ENCODE results near the gene A4GALT.

A4GALT gene

DNA sequence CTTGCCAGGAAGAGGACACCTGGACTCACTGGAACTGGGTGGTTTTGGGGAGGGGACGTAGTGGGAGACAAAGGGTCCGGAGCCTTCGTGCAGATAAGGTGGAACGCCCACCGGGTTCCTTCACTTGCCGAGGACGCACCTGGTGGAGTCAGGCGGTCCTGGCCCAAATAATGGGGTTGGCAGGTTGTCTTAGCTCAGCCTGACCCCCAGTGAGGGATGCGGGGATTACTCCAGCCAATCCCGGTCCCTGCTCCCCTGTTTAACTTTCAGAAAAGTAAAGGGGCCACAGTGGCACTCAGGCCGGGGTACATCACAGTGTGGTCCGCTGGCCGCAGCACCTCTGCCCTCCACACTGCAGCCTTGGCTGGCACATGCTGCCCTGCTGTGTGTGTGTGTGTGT lies 18.0 kb downstream of the A4GALT start:
- TF ChIP-seq TOX (CRISPR knock-in tag; IDR thresholded peaks at IDR 0.05; ENCODE audit: borderline replicate concordance), result no peak
- TF ChIP-seq RARB (CRISPR knock-in tag; IDR thresholded peaks at IDR 0.05), result no peak
- TF ChIP-seq ESRRG (CRISPR knock-in tag; IDR thresholded peaks at IDR 0.05), result no peak
- no peak for TF ChIP-seq ZFP3 (CRISPR knock-in tag; IDR thresholded peaks at IDR 0.05)
- no peak for TF ChIP-seq BACH2 (CRISPR knock-in tag; IDR thresholded peaks at IDR 0.05; ENCODE audit: borderline replicate concordance)
- TF ChIP-seq PPARA (CRISPR knock-in tag; IDR thresholded peaks at IDR 0.05; ENCODE audit: borderline replicate concordance), result no peak
- TF ChIP-seq TCF4 (CRISPR knock-in tag; IDR thresholded peaks at IDR 0.05; ENCODE audit: borderline replicate concordance), result no peak
- no peak for TF ChIP-seq POU6F1 (CRISPR knock-in tag; IDR thresholded peaks at IDR 0.05; ENCODE audit: borderline replicate concordance, low read depth)
- TF ChIP-seq ZNF565 (CRISPR knock-in tag; conservative IDR thresholded peaks at IDR 0.05; ENCODE audit: low read depth), result no peak
- no peak for TF ChIP-seq CREB5 (CRISPR knock-in tag; IDR thresholded peaks at IDR 0.05; ENCODE audit: low read depth)
- no peak for TF ChIP-seq ARNTL (CRISPR knock-in tag; IDR thresholded peaks at IDR 0.05; ENCODE audit: borderline replicate concordance, low read depth)
- no peak for TF ChIP-seq ZNF70 (CRISPR knock-in tag; IDR thresholded peaks at IDR 0.05)
- TF ChIP-seq SNAI2 (CRISPR knock-in tag; IDR thresholded peaks at IDR 0.05), result no peak
- no peak for ATAC-seq

GRCh38 chr22:42701694-42702093 lies 19.0 kb downstream of the A4GALT start:
- no peak for TF ChIP-seq ESRRG (CRISPR knock-in tag; IDR thresholded peaks at IDR 0.05)
- TF ChIP-seq ZNF70 (CRISPR knock-in tag; IDR thresholded peaks at IDR 0.05), result no peak
- no peak for TF ChIP-seq ZFP3 (CRISPR knock-in tag; IDR thresholded peaks at IDR 0.05)
- no peak for TF ChIP-seq RARB (CRISPR knock-in tag; IDR thresholded peaks at IDR 0.05)
- TF ChIP-seq TCF4 (CRISPR knock-in tag; IDR thresholded peaks at IDR 0.05; ENCODE audit: borderline replicate concordance), result no peak
- ATAC-seq, result no peak

- ATAC-seq, result no peak
- TF ChIP-seq ISL1 (CRISPR knock-in tag; IDR thresholded peaks at IDR 0.05), result no peak
- no peak for TF ChIP-seq ZFP3 (CRISPR knock-in tag; IDR thresholded peaks at IDR 0.05)
Measured at GRCh38 chr22:42700901-42701300, 19.8 kb downstream of the A4GALT start.

DNA sequence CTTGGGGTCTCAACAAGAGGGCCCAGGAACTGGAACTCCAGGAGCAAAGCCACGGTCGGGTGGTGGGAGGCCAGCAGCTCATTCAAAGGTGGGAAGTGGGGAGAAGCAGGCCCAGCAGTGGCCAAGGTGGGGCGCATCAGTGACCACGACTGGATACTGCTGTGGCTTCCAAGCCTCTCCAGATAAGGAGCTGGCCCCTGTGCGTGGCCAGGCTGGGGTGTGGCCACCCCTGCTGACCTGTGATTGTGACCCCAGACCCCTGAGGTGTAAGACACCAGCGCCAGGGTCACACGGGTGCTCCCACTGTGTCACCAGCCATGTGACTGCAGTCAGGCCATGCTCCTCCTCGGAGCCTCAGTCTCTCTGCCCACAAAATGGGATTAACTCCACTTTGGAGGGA lies 20.3 kb downstream of the A4GALT start:
- ATAC-seq, result no peak
- TF ChIP-seq CREB5 (CRISPR knock-in tag; IDR thresholded peaks at IDR 0.05; ENCODE audit: low read depth) (no peak), TCF4 (CRISPR knock-in tag; IDR thresholded peaks at IDR 0.05; ENCODE audit: borderline replicate concordance) (no peak), GLIS3 (CRISPR knock-in tag; IDR thresholded peaks at IDR 0.05) (no peak), CSDC2 (CRISPR knock-in tag; IDR thresholded peaks at IDR 0.05) (no peak), POU6F1 (CRISPR knock-in tag; IDR thresholded peaks at IDR 0.05; ENCODE audit: borderline replicate concordance, low read depth) (no peak), ZNF8 (CRISPR knock-in tag; IDR thresholded peaks at IDR 0.05) (no peak), ISL1 (CRISPR knock-in tag; IDR thresholded peaks at IDR 0.05) (no peak), OSR1 (CRISPR knock-in tag; IDR thresholded peaks at IDR 0.05) (no peak), BACH2 (CRISPR knock-in tag; IDR thresholded peaks at IDR 0.05; ENCODE audit: borderline replicate concordance) (no peak), ZFP3 (CRISPR knock-in tag; IDR thresholded peaks at IDR 0.05) (no peak), ARNTL (CRISPR knock-in tag; IDR thresholded peaks at IDR 0.05; ENCODE audit: borderline replicate concordance, low read depth) (no peak), ZFP30 (CRISPR knock-in tag; IDR thresholded peaks at IDR 0.05) (no peak), ZC3H10 (CRISPR knock-in tag; IDR thresholded peaks at IDR 0.05) (no peak)
- TF ChIP-seq, protein P1, sequence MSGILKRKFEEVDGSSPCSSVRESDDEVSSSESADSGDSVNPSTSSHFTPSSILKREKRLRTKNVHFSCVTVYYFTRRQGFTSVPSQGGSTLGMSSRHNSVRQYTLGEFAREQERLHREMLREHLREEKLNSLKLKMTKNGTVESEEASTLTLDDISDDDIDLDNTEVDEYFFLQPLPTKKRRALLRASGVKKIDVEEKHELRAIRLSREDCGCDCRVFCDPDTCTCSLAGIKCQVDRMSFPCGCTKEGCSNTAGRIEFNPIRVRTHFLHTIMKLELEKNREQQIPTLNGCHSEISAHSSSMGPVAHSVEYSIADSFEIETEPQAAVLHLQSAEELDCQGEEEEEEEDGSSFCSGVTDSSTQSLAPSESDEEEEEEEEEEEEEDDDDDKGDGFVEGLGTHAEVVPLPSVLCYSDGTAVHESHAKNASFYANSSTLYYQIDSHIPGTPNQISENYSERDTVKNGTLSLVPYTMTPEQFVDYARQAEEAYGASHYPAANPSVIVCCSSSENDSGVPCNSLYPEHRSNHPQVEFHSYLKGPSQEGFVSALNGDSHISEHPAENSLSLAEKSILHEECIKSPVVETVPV (CRISPR knock-in tag; IDR thresholded peaks at IDR 0.05), result no peak
- TF ChIP-seq, protein P2, sequence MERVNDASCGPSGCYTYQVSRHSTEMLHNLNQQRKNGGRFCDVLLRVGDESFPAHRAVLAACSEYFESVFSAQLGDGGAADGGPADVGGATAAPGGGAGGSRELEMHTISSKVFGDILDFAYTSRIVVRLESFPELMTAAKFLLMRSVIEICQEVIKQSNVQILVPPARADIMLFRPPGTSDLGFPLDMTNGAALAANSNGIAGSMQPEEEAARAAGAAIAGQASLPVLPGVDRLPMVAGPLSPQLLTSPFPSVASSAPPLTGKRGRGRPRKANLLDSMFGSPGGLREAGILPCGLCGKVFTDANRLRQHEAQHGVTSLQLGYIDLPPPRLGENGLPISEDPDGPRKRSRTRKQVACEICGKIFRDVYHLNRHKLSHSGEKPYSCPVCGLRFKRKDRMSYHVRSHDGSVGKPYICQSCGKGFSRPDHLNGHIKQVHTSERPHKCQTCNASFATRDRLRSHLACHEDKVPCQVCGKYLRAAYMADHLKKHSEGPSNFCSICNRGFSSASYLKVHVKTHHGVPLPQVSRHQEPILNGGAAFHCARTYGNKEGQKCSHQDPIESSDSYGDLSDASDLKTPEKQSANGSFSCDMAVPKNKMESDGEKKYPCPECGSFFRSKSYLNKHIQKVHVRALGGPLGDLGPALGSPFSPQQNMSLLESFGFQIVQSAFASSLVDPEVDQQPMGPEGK (CRISPR knock-in tag; IDR thresholded peaks at IDR 0.05; ENCODE audit: borderline replicate concordance), result no peak

All from SK-N-SH treated with all-trans-retinoic acid at 6 μM for 48 hours (cell line).